ENCODE data around the gene MREG.

- TF ChIP-seq CTCF (IDR thresholded peaks at IDR 0.05; ENCODE audit: low read length) (no peak), EZH2 (optimal IDR thresholded peaks at IDR 0.05; ENCODE audit: low read depth, low read length) (no peak)
Observed at GRCh38 chr2:215981115-215981514, 32.2 kb downstream of the MREG start.

Data from MM.1S (cell line).